GM23248 (cell line): ENCODE data around the gene TCF12. TPM values are rescaled to one million over a fixed set of nuclear protein-coding genes. Genes with fewer than 3 reads are reported as not detected.

ENCODE experiments used
- DNase-seq: peaks from one replicate; pipeline ENCODE4 v3.0.0-alpha.2; 2015
- H2AFZ ChIP-seq: fragments of 200-600 bp; sonication (generic); 2 replicates; pipeline ENCODE4 v1.6.1; 2016; ENCODE audit warnings: antibody characterized with exemption
- H3F3A ChIP-seq: fragments of 200-600 bp; sonication (generic); 2 replicates; pipeline ENCODE4 v1.6.1; 2016; ENCODE audit warnings: mild to moderate bottlenecking, antibody characterized with exemption, mixed run types; ENCODE audit not compliant: insufficient read depth
- H3K27ac ChIP-seq: fragments of 200-600 bp; sonication (generic); 2 replicates; pipeline ENCODE4 v1.5.1; 2016; ENCODE audit warnings: mild to moderate bottlenecking
- H3K27me3 ChIP-seq: fragments of 200-600 bp; sonication (generic); replicated peaks from 2 replicates; pipeline ENCODE4 v1.6.1; 2016; ENCODE audit warnings: mild to moderate bottlenecking; ENCODE audit not compliant: insufficient read depth
- H3K36me3 ChIP-seq: fragments of 200-600 bp; sonication (generic); 2 replicates; pipeline ENCODE4 v1.6.1; 2016; ENCODE audit warnings: low read depth, mild to moderate bottlenecking
- H3K4me1 ChIP-seq: fragments of 200-600 bp; sonication (generic); 2 replicates; pipeline ENCODE4 v1.6.1; 2016; ENCODE audit warnings: mild to moderate bottlenecking; ENCODE audit not compliant: insufficient read depth
- H3K4me2 ChIP-seq: fragments of 200-600 bp; sonication (generic); one replicate; pipeline ENCODE4 v1.6.1; 2016; ENCODE audit warnings: mild to moderate bottlenecking; ENCODE audit not compliant: unreplicated experiment
- H3K4me3 ChIP-seq: fragments of 200-600 bp; sonication (generic); 2 replicates; pipeline ENCODE4 v1.5.1; 2016; ENCODE audit warnings: mild to moderate bottlenecking
- H3K79me2 ChIP-seq: fragments of 200-600 bp; sonication (generic); 2 replicates; pipeline ENCODE4 v1.6.1; 2016; ENCODE audit warnings: mild to moderate bottlenecking; ENCODE audit not compliant: insufficient read depth
- H3K9ac ChIP-seq: fragments of 200-600 bp; sonication (generic); 2 replicates; pipeline ENCODE4 v1.6.1; 2016; ENCODE audit warnings: mild to moderate bottlenecking
- H3K9me2 ChIP-seq: fragments of 200-600 bp; sonication (generic); 2 replicates; pipeline ENCODE4 v1.6.1; 2016; ENCODE audit warnings: mixed run types, mild to moderate bottlenecking, moderate library complexity; ENCODE audit not compliant: insufficient read depth
- H3K9me3 ChIP-seq: fragments of 200-600 bp; sonication (generic); one replicate; pipeline ENCODE4 v1.6.1; 2017; ENCODE audit warnings: low read depth
- H4K20me1 ChIP-seq: fragments of 200-600 bp; sonication (generic); 2 replicates; pipeline ENCODE4 v1.6.0; 2016; ENCODE audit not compliant: insufficient read depth
- EZH2 ChIP-seq: fragments of 200-600 bp; sonication (generic); IDR thresholded peaks from 2 replicates; pipeline ENCODE4 v1.6.1; 2018; ENCODE audit warnings: antibody characterized with exemption, mild to moderate bottlenecking; ENCODE audit not compliant: insufficient read depth, poor library complexity, severe bottlenecking
- EZH2phosphoT487 ChIP-seq: fragments of 200-600 bp; sonication (generic); IDR thresholded peaks from 2 replicates; pipeline ENCODE4 v1.6.1; 2018; ENCODE audit warnings: antibody characterized with exemption, moderate library complexity, mild to moderate bottlenecking, low read depth; ENCODE audit not compliant: insufficient read depth
- WGBS, 2 experiments: methylation state at CpG; one replicate each; pipeline ENCODE4 v1.1.6; 2015 to 2017; ENCODE audit warnings: low lambda C conversion rate in 2 of 2, low coverage in 1 of 2; ENCODE audit errors: missing lambda C conversion rate in 2 of 2; 5-methylcytosine and 5-hydroxymethylcytosine counted together
- in situ Hi-C: fragments of 300-500 bp; cut with MboI; formaldehyde crosslinking; loops from 2 replicates; pipeline ENCODE4 v1.15.0; 2020
- polyA plus RNA-seq: library from polyadenylated mRNA; unstranded; fragments of >200 nt; fragmentation: Nextera tagmentation; extraction: Ambion mirVana; gene quantifications from 2 replicates; pipeline ENCODE4 v1.2.1, GENCODE V29; 2016
- total RNA-seq: library from RNA; depleted of rRNA; stranded (reverse); fragments of >200 nt; shearing (Covaris generic); gene quantifications from 2 replicates; pipeline ENCODE4 v1.2.3, GENCODE V29; 2014

The TCF12 gene
- total and polyA plus RNA-seq, 2 experiments from 2014 or later, result 53.6 to 58.6 TPM

DNA sequence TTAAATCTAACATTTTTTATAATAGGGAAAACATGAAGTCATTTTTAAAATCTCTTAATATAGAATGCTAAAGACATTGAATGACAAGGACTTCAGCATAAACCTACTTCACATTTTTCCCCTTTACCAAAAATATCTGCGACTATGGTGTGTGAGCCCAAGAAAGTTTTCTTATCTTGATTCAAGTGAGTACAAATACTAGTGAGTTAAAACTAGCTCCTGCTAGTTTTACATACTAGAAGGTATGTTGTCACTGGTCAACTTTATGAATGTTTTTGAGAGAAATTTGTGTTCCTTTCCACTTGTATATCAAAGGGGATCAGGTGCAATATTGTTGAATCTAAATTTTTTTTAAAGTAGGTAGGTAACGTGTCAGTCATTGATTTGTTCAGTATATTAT lies 305.4 kb downstream of the TCF12 start:
- no peak overlapping the region for H3K9ac ChIP-seq
- no peaks in the 10 kb centered on the region for H3K9me3 ChIP-seq
- no peak overlapping the region for H2AFZ ChIP-seq
- H3K9me2 ChIP-seq, result no peaks in the 10 kb centered on the region
- in situ Hi-C loops, result no loop called here
- H3K36me3 ChIP-seq, result no peaks in the 10 kb centered on the region
- peaks cover 38% of the 10 kb centered on the region for H3F3A ChIP-seq
- no peak overlapping the region for H3K4me3 ChIP-seq
- no peaks in the 10 kb centered on the region for H3K27me3 ChIP-seq
- 49 to 52% methylated on average over 2 of the region's 2 CpGs for WGBS, 2 experiments
- TF ChIP-seq EZH2phosphoT487, result no peak
- TF ChIP-seq EZH2, result no peak
- H3K79me2 ChIP-seq, result peaks cover 92% of the 10 kb centered on the region
- H4K20me1 ChIP-seq, result 0 out of 2 replicates have a peak, but pooled peaks cover 3% of the 10 kb centered on the region
- peaks cover 81% of the 10 kb centered on the region for H3K4me1 ChIP-seq
- no peak overlapping the region for H3K4me2 ChIP-seq
- no peak overlapping the region; the same call in 1 of the 2 replicates for H3K27ac ChIP-seq
- no peak for DNase-seq

DNA sequence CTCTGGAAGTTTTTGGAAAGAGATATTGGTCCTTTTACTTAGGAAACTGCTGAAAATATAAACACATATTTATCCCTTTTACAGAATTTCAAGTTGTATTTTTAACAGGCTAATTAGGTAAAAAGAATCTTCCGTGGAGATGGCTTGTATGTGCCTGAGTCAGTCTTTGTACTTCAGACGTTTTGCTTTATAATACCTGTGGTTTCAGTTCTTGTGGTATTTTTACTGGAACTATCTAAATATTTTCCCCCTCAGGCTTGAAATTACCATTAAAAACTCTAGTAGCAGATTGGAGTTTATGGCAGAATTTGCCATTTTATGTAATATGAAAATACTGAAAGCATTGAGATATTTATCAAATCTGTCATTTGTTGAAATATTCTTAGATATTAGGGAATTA lies 306.2 kb downstream of the TCF12 start:
- no peak for TF ChIP-seq EZH2phosphoT487
- no peak for TF ChIP-seq EZH2
- Histone ChIP-seq H3K79me2 (peaks cover 92% of the 10 kb centered on the region), H3K4me2 (peak overlapping the region; percentile 83), H3K9me3 (no peaks in the 10 kb centered on the region), H3F3A (peaks cover 31% of the 10 kb centered on the region), H3K27ac (peak overlapping the region; percentile 17), H3K27me3 (no peaks in the 10 kb centered on the region), H4K20me1 (0 out of 2 replicates have a peak, but pooled peaks cover 3% of the 10 kb centered on the region), H2AFZ (no peak overlapping the region), H3K9me2 (no peaks in the 10 kb centered on the region), H3K9ac (peak overlapping the region; percentile 37), H3K4me3 (peak overlapping the region; percentile 49), H3K36me3 (no peaks in the 10 kb centered on the region), H3K4me1 (peaks cover 77% of the 10 kb centered on the region)
- in situ Hi-C loops, result no loop called here
- 0 to 3% methylated on average over 2 of the region's 2 CpGs for WGBS, 2 experiments
- peak; percentile 70 for DNase-seq

DNA sequence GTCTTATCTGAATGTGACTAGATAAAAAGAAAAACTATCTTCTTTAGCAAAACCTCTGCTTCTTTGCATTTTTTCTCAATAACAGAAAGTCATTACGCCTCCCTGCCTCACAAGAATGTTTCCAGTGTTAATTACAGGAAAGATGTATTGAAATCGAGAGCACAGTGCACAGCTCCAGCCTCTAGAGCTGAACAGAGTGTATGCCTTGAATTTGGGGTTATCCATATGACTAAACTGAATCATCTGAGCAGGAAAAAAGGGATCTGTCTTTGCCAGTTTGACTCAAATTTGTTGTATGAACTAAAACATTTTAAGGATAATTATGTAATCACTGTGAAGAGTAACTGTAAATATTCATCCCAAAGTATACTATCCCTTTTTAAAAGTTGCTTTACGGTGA lies 308.7 kb downstream of the TCF12 start:
- TF ChIP-seq EZH2phosphoT487 (no peak), EZH2 (no peak)
- Histone ChIP-seq H3K4me3 (no peak overlapping the region), H3K9me2 (no peaks in the 10 kb centered on the region; the same call in 1 of the 2 replicates), H3K27me3 (no peaks in the 10 kb centered on the region), H3K79me2 (peaks cover 91% of the 10 kb centered on the region), H3K4me1 (peaks cover 61% of the 10 kb centered on the region), H3F3A (peaks cover 22% of the 10 kb centered on the region), H2AFZ (no peak overlapping the region), H3K9ac (no peak overlapping the region), H4K20me1 (peaks cover 3% of the 10 kb centered on the region; the same call in 1 of the 2 replicates), H3K36me3 (no peaks in the 10 kb centered on the region), H3K27ac (no peak overlapping the region), H3K4me2 (peak overlapping the region; percentile 18), H3K9me3 (no peaks in the 10 kb centered on the region)
- in situ Hi-C loops, result no loop called here
- WGBS, 2 experiments, result 49 to 60% methylated on average over 3 of the region's 3 CpGs
- DNase-seq, result no peak

DNA sequence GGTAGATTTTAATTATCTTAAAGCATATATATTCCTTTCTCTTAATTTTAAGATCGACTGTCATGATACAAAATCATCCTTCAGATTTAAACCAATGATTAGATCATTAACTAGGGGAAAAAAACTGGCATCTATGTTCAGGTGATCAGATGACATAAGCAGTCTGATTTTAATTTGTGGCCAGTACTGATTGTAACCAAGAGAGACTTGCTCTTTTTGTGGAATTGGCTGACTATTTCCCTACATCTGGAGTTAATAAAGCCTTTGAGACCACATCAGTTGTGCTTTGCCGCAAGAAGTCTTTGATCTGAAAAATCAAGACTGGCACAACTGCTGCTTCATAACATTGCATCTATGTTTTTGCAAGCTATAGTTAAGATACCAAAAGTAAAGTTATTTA lies 309.5 kb downstream of the TCF12 start:
- DNase-seq, result peak; percentile 64
- no peaks in the 10 kb centered on the region for H3K9me3 ChIP-seq
- H3K4me1 ChIP-seq, result peaks cover 54% of the 10 kb centered on the region
- H3K9ac ChIP-seq, result no peak overlapping the region
- in situ Hi-C loops, result no loop called here
- H3K27ac ChIP-seq, result no peak overlapping the region
- H3K36me3 ChIP-seq, result 0 out of 2 replicates have a peak, but pooled peaks cover 5% of the 10 kb centered on the region
- peak overlapping the region; percentile 18 for H3K4me2 ChIP-seq
- H3K27me3 ChIP-seq, result no peaks in the 10 kb centered on the region
- WGBS, 2 experiments, result 5% methylated on average over 2 of the region's 2 CpGs
- 0 out of 2 replicates have a peak overlapping the region, but pooled peaks have one; percentile 8 for H3K4me3 ChIP-seq
- no peaks in the 10 kb centered on the region; the same call in 1 of the 2 replicates for H3K9me2 ChIP-seq
- peaks cover 84% of the 10 kb centered on the region for H3K79me2 ChIP-seq
- H3F3A ChIP-seq, result peaks cover 22% of the 10 kb centered on the region
- TF ChIP-seq EZH2phosphoT487, result no peak
- no peak for TF ChIP-seq EZH2
- H2AFZ ChIP-seq, result no peak overlapping the region
- H4K20me1 ChIP-seq, result peaks cover 3% of the 10 kb centered on the region; the same call in 1 of the 2 replicates

DNA sequence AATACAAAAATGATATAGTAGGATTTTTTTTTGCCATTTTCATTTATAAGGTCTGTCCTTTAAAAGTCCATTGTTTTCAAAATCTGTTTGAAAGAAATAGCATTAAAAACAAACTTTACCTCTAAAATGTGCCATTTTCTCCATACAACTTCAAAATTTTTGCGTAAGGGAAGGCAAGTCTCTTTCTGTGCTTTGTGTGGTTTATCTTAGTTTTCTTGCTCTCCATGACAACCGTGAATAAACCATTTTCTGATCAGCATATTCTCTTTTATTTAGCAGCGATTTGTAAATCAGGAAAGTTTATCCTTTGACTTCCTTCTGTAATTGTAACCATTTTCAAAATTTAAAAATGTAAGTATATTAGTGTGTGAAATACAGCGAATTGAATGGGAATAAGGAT lies 310.0 kb downstream of the TCF12 start:
- Histone ChIP-seq H3K4me1 (peaks cover 49% of the 10 kb centered on the region), H3K4me3 (0 out of 2 replicates have a peak overlapping the region, but pooled peaks have one; percentile 8), H3K27ac (no peak overlapping the region), H3K9me3 (no peaks in the 10 kb centered on the region), H2AFZ (no peak overlapping the region), H3K4me2 (peak overlapping the region; percentile 18), H3K27me3 (no peaks in the 10 kb centered on the region), H3K9ac (no peak overlapping the region), H3K9me2 (no peaks in the 10 kb centered on the region; the same call in 1 of the 2 replicates), H4K20me1 (peaks cover 3% of the 10 kb centered on the region; the same call in 1 of the 2 replicates), H3K36me3 (peaks cover 6% of the 10 kb centered on the region; the same call in 1 of the 2 replicates), H3K79me2 (peaks cover 79% of the 10 kb centered on the region), H3F3A (peaks cover 22% of the 10 kb centered on the region)
- TF ChIP-seq EZH2 (no peak), EZH2phosphoT487 (no peak)
- DNase-seq, result no peak
- in situ Hi-C loops, result no loop called here
- WGBS, 2 experiments, result 60 to 65% methylated on average over 4 of the region's 4 CpGs
